ENCODE results near the gene PACSIN1. TPM values are rescaled to one million over a fixed set of nuclear protein-coding genes. Genes with fewer than 3 reads are reported as not detected.

PACSIN1 gene
- total and polyA plus RNA-seq, 2 donors (not counting 3 experiments of a cell fraction or from before 2014, with no cell fraction given), result 0.03 TPM; not detected in 1

GRCh38 chr6:34521463-34522285 is 55.8 kb downstream of the PACSIN1 start:
- Histone ChIP-seq H3K9ac (replicated peaks; ENCODE audit: extremely low read depth, insufficient read depth, low read length) (no peak overlapping the region), H3K36me3 (ENCODE audit: control insufficient read depth in 2 of 2, extremely low read depth in 1 of 2, insufficient read depth in 2 of 2, low read length in 2 of 2) (no peaks in the 10 kb centered on the region), H4K20me1 (replicated peaks; ENCODE audit: control insufficient read depth, extremely low read depth, insufficient read depth, low read length) (no peaks in the 10 kb centered on the region), H3K27ac (ENCODE audit: insufficient read depth, low read depth, low read length) (no peak overlapping the region), H3K4me1 (ENCODE audit: control insufficient read depth, extremely low read depth, insufficient read depth, low read length) (no peaks in the 10 kb centered on the region), H3K4me2 (ENCODE audit: insufficient read depth, low read length) (no peak overlapping the region), H3K9me1 (replicated peaks; ENCODE audit: control insufficient read depth, extremely low read depth, insufficient read depth, low read length) (no peaks in the 10 kb centered on the region), H3K27me3 (ENCODE audit: control insufficient read depth in 2 of 2, insufficient read depth in 2 of 2, low read length in 2 of 2) (peaks cover 0 to 1% of the 10 kb centered on the region in 2 experiments), H3K79me2 (ENCODE audit: control insufficient read depth, insufficient read depth, low read length) (no peaks in the 10 kb centered on the region), H3K4me3 (replicated peaks in 1 of 3; ENCODE audit: insufficient read depth in 1 of 3, low read depth in 1 of 3, low read length in 3 of 3) (no peak overlapping the region), H3K9me3 (replicated peaks; ENCODE audit: control insufficient read depth, insufficient read depth, low read length) (no peaks in the 10 kb centered on the region), H2AFZ (ENCODE audit: low read depth, low read length) (no peak overlapping the region)
- FAIRE-seq (no peak), DNase-seq (ENCODE audit: low read depth, low spot score) (no peak)
- POLR2A ChIA-PET, result no interaction called here
- CTCF ChIA-PET, result no interaction called here
- BruUV-seq (replicated peaks), result no TSS peak
- dilution Hi-C loops (cut with MboI; ENCODE audit: extremely low pct_ligation_motif_present, low sequenced_read_pairs), result no loop called here
- intact Hi-C loops (cut with micrococcal nuclease), result no loop called here
- no peak for TF ChIP-seq EZH2 (IDR thresholded peaks at IDR 0.05; ENCODE audit: borderline replicate concordance, low read depth, low read length, severe bottlenecking)
- TF ChIP-seq POLR2A (IDR thresholded peaks at IDR 0.05; ENCODE audit: low read depth, low read length), result no peak
- no peak for TF ChIP-seq FOS (IDR thresholded peaks at IDR 0.05; ENCODE audit: borderline replicate concordance, insufficient read depth, low read length)
- no peak for TF ChIP-seq CTCF (IDR thresholded peaks at IDR 0.05; ENCODE audit: extremely low read depth in 1 of 2, insufficient read depth in 1 of 2, low read depth in 1 of 2, low read length in 2 of 2)
- no peak for TF ChIP-seq MAX (IDR thresholded peaks at IDR 0.05; ENCODE audit: insufficient read depth, insufficient read length)
- TF ChIP-seq POLR2AphosphoS5 (IDR thresholded peaks at IDR 0.05; ENCODE audit: insufficient read depth, low read depth, low read length), result no peak
- no peak for TF ChIP-seq JUN (IDR thresholded peaks at IDR 0.05; ENCODE audit: borderline replicate concordance, insufficient read depth, insufficient read length, low read depth)
- no peak for TF ChIP-seq MYC (IDR thresholded peaks at IDR 0.05; ENCODE audit: low read depth, low read length)
- no peak for TF ChIP-seq GATA2 (IDR thresholded peaks at IDR 0.05; ENCODE audit: insufficient read depth, insufficient read length, low read depth, low read length)

Measured in endothelial cell of umbilical vein (primary cell).